HG03060 (cell line): ENCODE results near the gene CYSTM1.
"Not testable (repeated sequence)": the region's sequence is repeated elsewhere in the genome, so short reads cannot be mapped to it uniquely, and the experiment has no call there.

Source experiments
- ATAC-seq: cut with Tn5 transposase; IDR thresholded peaks from one replicate; pipeline ENCODE4 v1.9.1; 2021; ENCODE audit warnings: low read depth, moderate number of reproducible peaks; ENCODE audit not compliant: unreplicated experiment

Gene CYSTM1

DNA sequence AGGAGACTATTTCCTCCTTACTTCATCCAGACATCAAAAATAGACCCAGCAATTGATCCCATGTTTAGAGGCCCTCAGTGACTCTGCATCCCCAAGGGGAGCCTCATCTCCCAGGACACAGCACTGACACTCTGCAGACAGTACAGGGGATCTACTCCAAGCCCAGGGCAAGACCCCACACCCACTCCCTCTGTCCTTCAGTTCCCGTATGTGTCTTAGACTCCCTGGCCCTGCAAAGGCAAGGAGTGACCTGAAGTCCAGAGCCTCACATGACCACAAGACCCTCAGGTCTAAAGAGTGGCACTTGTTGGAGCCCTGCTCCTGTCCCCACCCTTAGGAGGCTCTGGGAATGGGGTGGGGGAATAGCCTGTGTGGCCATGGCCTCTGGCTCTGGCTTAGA, 27.5 kb upstream of the CYSTM1 start:
- ATAC-seq, result no peak

DNA sequence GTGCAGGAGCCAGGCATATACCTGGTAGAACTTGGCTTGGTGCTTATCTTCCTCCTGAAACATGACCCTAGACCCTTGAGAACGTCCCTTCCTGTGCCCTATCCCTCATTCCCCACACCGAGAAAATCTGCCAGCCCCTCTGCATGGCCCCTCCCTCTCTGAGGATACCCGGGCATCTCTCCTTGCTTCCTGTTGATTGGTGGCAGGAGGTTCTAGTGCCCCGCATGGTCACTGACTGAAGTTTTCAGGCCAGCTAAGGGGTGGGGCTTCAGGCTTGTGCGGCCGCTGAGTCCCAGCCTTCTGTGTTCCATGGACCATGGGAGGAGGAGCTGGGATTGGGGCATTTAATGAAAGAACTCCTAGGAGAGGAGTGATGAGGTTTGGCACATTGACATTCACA, 26.5 kb upstream of the CYSTM1 start:
- no peak for ATAC-seq

DNA sequence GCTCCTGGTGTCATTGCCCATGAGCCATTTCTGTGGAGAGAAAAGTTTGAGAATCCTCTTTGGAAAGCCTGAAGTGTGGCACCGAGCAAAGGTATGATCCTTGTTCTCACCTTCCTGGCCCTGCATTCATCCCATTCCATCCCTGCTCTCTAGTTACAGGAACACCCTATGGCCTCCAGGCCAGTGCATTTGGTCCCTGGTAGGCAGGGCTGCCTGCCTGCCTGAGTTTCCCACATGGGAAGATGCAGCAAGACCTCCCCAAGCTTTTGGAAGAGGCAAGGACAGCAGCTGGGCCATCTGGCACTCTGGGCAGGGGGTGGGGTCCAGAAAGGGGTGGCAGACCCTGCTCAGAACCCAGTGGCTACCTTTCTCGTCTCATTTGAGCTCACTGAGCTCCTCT, 24.8 kb upstream of the CYSTM1 start:
- no peak for ATAC-seq

DNA sequence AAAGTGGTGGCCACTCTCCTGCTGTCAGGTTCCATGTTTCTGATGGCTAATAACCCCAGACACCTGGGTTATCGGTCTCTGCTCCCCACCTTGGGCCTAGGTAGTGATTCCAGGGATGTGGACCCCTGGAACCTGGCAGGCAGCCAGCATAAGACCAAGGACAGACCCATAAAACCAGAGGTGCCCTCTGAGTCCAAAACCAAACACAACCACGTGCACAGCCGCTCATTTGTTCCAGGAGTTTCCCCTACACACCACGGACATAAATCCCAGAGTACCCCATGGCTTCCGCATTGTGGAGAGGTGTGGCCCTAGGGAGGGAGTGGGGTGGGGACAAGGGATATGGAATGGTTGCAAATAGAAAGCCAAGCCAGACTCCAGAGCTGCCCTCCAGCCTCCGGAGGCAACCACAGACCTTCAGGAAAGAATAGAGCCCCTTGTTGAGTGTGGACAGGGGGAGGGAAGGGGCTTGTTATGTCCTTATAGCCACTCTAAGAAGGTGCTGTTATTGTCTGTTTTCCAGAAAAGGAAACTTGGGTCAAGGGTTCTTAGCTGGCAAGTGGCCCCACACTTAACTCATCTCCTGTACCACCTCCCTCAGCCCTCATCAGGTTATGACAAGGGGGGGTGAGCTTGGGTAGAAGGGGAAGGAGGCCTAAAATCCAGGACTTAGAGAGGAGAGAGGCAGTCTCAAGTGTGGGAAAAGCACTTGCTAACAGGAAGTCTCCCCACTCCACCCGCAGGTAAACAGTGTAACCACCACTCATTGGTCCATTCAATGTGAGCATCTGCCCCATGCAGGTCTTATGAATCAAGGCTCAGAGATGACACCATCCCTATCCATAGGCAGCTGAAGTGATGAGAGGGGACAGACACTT, 23.6 kb upstream of the CYSTM1 start:
- ATAC-seq, result no peak

DNA sequence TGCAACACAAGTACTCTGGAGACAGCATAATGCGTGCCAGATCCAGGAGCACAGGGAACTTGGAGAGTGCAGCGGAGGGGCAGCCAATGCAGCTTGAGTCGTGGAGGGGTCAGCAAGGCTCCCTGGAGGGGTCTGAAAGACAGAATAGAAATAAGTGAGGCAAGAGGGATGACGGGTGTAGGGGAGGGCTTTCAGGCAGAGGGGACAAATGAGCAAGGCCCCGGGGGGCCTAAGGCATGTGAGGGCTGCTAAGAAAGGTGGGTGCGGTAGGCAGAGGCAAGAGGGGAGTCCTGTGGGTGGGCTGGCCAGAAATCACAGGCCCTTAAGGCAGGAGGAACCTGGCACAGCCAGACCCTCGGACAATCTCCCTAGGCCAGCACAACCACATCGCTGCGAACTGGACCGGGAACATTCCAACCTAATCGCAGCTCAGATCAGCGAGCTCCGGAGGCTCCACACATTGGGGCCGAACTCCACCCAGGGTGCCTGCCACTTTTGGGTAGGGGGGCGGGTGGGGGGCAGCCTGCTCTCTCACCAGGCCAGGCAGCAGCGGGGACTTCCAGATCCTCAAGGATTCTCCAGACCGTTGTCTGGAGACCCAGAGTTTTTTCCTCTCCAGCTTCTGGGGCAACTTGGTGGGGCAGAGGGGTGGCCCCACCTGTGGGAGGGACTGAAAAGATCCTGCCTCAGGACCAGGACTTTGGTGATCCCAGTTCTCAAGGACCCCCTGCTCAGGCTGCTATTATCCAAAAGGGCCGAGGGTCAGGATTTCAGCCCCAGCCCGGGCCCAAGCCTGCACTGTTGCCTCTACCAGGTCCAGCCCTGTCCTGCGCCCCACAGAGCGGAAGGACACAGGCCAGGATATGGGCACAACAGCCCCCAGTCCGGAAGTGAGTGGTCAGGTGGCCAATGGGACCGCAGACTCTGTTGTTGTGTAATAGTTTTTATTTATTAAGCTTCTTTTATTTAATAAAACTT, 22.7 kb upstream of the CYSTM1 start:
- ATAC-seq, result no peak

DNA sequence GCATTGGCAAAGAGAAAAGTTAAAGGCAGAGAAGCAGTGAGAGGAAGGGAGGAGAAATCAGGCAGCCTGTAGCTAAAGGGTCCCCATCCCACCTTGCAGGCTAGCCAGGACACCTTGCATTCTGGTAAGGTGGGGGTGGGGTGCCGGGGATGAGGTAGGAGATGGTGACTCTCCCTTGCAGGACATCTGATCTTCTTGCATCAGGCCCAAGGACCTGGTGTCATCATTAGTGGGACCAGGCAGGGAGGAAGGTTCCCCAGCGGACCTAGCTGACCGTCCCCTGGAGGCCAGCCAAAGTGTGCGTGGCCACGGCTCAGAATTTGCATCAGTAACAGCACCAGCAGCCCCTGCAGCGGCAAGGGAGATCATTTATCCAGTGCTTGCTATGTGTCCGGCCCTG, 21.7 kb upstream of the CYSTM1 start:
- ATAC-seq, result no peak

DNA sequence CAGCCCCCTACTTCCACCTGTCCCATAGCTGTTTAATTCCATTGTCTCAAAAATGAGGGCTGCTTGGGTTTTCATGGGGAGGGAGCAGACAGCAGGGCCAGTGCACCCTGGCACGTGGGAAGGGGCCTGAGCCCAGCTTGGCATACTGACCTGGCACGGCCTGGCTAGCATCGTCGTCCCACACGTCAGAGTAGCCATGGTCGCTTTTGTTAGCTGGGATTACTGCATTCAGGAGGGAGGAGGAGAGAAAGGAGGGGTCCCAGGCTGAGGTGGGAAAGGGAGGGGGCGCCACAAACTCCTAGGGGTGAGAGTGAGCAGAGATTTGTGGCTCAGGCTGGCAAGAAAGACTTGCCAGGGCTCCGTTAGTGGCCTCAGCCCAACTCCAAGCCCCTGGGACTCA, 21.1 kb upstream of the CYSTM1 start:
- ATAC-seq, result no peak

DNA sequence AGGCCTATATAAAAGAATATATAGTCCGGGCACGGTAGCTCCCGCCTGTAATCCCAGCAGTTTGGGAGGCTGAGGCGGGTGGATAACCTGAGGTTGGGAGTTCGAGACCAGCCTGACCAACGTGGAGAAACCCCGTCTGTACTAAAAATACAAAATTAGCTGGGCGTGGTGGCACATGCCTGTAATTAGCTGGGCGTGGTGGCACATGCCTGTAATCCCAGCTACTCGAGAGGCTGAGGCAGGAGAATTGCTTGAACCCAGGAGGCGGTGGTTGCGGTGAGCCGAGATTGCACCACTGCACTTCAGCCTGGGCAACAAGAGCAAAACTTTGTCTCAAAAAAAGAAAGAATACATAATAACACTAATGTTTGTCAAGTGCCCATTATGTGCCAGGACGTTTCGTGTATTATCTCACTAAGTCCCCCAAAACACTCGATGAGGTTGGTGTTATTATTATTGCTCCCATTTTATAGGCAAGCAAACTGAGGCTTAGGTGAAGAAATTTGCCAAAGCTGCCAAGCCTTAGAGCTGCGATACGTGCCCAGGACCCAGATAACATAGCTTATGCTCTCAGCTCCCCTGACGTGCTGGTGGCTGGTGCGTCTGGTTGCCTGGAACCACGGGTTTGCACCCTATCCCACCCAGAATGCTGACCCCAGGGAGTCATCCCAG, 20.1 kb upstream of the CYSTM1 start:
- ATAC-seq, result not testable (repeated sequence)

DNA sequence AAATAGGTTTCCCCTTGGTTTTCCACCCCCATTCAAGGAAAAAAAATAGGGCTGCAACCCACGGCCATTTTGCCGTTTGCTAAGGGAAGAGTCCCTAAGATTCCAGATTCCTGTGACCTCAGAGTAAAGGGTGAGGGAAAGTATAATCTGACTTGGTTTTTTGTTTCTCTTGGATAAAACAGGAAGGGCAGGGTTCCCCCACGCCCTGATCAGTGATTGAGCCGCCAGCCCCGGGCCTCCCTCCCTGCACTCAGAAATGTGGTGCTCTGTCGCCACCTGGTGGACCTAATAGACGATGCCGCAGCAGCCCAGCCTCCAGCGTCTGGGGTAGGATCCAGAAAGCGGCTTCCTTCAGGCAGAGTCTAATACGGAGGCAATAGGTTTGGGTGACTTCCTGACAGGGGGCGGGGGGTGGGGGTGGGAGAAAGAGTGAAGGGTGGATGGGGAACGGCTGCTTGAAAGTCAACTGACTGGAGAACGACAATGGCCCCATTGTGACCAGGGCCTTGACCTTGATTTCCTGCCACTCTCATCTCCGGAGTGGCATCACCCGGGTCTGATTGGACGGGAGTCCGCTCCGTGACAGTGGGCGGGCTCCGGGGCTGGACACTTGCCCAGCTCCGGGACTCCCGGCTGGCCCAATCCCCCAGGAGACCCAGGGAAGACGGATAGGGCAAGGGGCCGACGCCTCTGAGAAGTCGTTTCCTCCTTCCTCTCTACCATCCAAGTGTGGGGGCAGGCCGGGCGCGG, 17.8 kb upstream of the CYSTM1 start:
- peak; percentile 84 for ATAC-seq

DNA sequence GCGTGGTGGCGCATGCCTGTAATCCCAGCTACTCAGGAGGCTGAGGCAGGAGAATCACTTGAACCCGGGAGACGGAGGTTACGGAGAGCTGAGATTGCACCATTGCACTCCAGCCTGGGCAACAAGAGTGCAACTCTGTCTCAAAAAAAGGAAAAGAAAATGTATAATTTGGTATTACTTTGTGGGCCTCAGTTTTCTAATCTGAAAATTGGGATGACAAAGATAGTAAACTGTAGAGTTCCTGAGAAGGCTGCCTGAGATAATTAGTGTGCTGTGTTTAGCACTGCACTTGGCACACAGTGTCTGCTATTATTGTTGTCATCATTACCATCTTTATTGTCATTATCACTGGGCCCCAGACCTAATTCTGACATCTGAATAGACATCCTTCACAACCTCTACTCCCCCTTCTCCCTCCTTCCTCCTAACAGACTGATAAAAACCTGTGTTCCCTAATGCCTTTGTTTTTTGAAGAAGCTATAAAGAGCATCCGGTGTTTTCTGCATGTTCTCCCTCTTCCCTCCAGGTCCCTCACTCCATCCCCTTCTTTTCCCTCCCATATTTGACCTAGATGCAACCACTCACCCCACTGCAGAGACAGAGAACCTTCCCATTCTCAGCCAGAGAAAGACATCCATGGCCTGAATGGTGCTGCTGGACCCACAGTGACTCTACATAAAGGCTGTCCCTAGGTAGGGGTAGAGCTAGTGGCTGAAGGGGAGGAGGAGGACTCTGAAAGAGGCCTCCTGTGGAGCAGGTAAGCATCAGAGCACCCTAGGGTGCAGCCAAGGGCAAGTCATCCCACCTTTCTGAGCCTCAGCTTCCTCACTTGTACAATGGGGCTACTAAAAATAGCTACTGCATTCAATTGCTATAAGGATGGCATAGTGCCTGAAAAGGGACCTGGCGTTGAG, 15.7 kb upstream of the CYSTM1 start:
- ATAC-seq, result no peak

DNA sequence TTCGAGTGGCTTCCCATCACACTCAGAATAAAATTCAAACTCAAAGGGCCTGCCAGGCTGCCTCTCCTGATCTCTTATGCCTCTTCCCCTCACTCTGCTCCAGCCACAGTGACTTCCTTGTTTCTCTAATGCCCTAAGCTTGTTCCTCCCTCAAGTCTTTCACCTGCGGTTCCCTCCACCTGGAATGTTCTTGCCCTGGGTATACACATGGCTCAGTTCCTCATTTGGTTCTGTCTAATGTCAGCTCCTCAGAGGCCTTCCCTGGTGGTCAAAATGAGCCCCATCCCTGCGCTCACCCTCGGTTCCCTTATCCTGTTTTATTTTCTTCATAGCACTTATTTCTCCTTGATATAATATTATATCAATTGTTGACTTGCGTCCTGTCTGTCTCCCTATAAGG, 12.7 kb upstream of the CYSTM1 start:
- ATAC-seq, result no peak

DNA sequence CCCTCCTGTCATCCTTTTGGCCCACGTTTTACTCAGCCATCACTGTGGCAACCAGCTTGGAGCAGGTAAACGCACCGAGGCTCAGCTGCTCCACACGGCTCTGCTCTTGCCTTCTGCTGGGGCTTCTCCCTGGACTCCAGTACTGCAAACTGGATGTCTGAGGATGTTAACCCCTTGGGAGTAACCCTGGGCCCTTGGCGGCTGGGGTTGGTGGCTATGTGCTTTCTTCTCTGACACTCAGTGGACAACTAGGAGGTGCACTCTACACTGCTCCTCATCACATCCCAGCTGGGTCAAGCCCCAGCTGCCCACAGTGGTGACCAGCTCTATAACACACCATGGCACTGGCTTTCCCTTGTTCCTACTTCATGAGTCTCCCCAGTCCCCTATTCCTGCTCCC, 12.2 kb upstream of the CYSTM1 start:
- no peak for ATAC-seq

DNA sequence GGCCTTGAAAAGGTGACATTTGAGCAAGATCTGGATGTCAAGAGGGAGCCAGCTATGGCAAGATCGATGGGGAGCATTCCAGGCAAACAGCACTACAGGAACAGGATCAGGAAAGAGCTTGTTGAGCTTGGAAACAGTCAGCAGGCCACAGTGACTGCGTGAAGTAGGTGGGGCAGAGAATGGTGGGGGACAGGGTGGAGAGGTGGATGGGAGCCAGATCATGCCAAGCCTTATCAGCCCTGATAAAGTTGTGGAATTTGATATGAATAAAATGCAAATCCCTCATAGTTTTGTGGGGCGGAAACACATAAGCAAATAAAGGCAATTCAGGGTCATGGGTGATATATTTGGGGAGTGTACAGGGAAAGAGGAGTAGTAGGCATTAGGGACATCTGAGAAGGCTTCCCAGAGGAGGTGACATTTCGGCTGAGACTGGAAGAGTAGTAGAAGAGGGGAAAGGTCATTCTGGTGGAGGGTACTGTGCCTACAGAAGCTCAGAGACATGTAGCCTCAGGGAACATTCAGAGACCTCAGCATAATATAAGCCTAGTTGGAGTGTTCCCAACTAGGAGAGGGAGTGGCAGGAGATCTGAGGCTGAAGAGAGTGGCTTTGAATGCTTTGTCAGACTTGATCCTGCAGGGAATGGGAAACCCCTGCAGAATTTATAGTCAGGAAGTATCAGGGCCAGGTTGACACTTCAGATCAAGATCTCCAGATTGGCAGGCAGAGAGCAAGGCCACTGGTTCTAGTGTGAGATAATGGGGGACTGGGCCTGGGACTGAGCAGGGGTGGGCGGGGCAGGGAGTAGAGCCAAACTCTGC, 9.7 kb upstream of the CYSTM1 start:
- no peak for ATAC-seq

DNA sequence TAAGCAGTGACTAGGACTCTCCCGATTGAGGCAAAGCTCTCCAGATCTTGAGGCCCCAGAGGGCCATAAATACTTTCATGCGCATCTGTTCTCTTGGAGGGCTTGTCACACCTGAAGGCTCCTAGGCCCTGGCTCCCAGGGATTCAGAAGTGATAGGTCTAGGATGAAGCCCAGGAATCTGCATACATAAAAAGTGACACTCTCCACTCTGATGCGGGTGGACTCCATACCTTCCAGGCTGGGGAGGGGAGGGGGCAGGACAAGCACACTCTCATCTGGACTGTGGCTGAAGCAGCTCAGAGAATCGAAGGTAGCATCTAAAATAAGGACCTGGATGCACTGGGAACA, 9.1 kb upstream of the CYSTM1 start:
- ATAC-seq, result no peak

DNA sequence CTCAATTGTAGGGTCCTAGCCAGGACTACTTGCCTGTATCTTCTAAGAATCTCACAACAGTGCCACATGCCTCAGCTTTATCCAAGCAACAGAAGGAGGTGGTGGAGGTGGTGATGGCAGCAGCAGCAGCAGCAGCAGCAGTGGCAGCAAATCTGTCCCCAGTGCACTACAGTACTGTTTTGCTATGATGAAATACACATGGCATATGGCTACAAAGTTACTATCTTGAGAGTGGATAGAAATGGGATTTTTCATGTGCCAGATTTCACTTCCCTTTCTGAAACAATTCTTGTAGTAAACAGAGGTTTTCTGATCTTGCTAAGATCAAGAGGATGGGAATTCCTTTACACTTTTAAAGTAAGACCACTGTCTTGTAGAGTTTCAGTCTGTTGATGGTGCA, 8.1 kb upstream of the CYSTM1 start:
- no peak for ATAC-seq

DNA sequence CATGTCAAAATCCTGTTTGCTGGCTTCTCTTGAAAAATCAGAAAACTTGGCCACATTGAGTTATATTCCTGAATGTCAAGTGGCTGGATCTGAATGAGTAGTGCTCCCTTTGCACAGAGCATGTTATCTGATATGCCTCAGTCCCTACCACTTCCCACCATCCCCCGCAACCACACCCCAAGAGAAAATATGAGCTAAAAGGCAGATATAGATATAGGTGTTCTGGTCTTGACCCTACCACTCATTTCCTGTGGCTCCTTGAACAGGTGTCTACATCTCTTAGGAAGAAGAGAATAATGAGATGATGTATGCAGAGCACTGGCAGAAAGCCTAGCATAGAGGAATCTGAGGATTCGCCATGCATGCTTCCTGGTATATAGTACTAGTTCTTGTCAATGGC, 6.6 kb upstream of the CYSTM1 start:
- ATAC-seq, result no peak

DNA sequence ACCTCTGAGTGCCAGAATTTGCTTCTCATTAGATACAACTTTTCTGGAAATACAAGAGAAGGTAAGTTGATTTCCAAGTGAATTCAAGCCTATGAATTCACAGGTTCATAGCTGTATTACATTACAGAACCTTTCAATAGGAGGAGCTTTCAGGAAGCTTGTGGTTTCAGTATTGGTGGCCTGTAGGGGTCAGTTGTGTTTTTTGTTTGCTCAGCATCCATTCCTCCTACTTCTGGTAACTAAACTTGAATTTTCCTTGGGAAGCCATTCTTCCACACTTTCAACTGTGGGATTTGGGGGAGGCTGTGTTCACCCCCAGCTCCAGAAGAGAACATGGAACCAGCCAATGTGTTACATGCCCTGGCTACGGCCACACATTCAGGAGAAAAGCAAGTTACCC, 5.6 kb upstream of the CYSTM1 start:
- ATAC-seq, result no peak

DNA sequence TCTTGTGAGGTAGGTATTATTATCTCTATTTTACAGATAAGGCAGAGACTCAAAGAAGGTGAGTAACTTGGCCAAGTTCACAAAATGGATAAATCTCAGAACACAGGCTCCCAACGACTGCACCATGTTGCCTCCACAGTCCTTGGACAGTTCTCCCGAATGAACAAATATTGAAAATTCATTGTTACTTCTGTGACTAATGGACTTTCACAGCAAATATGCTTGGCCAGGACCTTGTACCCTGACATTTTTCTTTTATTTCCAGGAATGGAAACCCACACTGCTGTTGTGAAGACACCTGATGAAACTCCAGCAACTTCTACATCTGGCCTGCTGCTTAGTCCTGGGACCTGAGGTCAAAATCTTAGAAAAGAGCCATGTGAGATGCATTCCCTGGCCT, 2.5 kb upstream of the CYSTM1 start:
- ATAC-seq, result no peak

DNA sequence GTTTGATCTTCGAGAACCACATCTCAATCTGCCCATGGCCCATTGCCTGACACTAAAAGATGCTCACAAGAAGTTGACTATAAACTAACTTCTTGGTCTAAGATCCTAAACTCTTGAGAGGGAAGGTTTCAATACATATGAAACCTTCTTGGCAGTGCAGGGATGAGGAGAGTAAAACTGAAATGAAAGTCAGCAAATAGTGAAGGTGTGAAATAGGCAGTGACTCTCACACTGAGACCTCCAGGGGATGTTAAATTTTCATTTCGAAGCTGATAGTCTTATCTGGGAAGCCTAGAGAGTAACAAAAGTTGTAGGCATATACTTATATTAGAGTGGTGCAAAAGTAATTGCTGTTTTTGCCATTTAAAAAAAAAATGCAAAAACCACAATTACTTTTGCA, 974 bp upstream of the CYSTM1 start:
- ATAC-seq, result no peak
